DOHH2 (cell line): ENCODE results near the gene DYNC1I1.

ENCODE experiments used
- H3F3A ChIP-seq: fragments of 200-600 bp; sonication (generic), shearing (Covaris generic); 2 replicates; pipeline ENCODE4 v1.6.0; 2016; ENCODE audit warnings: antibody characterized with exemption, mild to moderate bottlenecking; ENCODE audit not compliant: control insufficient read depth, insufficient read depth
- H3K27ac ChIP-seq: fragments of 200-600 bp; sonication (generic); 2 replicates; pipeline ENCODE4 v1.5.1; 2014; ENCODE audit warnings: low read depth, mild to moderate bottlenecking, low read length, moderate library complexity
- H3K27me3 ChIP-seq: fragments of 200-600 bp; sonication (generic); 2 replicates; pipeline ENCODE4 v1.6.1; 2014; ENCODE audit warnings: mild to moderate bottlenecking, low read length, mixed read lengths; ENCODE audit not compliant: control insufficient read depth
- H3K36me3 ChIP-seq: fragments of 200-600 bp; sonication (generic); 2 replicates; pipeline ENCODE4 v1.6.1; 2014; ENCODE audit warnings: mild to moderate bottlenecking, low read length, moderate library complexity, mixed read lengths; ENCODE audit not compliant: control insufficient read depth
- H3K4me1 ChIP-seq: fragments of 200-600 bp; sonication (generic); 2 replicates; pipeline ENCODE4 v1.6.1; 2014; ENCODE audit warnings: mild to moderate bottlenecking, low read length, mixed read lengths; ENCODE audit not compliant: control insufficient read depth
- H3K4me2 ChIP-seq: fragments of 200-600 bp; sonication (generic); 2 replicates; pipeline ENCODE4 v1.6.0; 2014; ENCODE audit warnings: mild to moderate bottlenecking, low read length, moderate library complexity
- H3K4me3 ChIP-seq: fragments of 200-600 bp; sonication (generic); 2 replicates; pipeline ENCODE4 v1.5.1; 2014; ENCODE audit warnings: mild to moderate bottlenecking, low read length, mixed read lengths
- H3K79me2 ChIP-seq: fragments of 200-600 bp; sonication (generic); 2 replicates; pipeline ENCODE4 v1.6.1; 2014; ENCODE audit warnings: mild to moderate bottlenecking, low read length, mixed read lengths; ENCODE audit not compliant: control insufficient read depth
- H3K9me2 ChIP-seq: fragments of 200-600 bp; sonication (generic); replicated peaks from 2 replicates; pipeline ENCODE4 v1.6.1; 2014; ENCODE audit warnings: mild to moderate bottlenecking, low read length, mixed read lengths; ENCODE audit not compliant: control insufficient read depth
- H3K9me3 ChIP-seq: fragments of 200-600 bp; sonication (generic); 2 replicates; pipeline ENCODE4 v1.6.1; 2014; ENCODE audit warnings: antibody characterized with exemption, low read length, mixed read lengths; ENCODE audit not compliant: control insufficient read depth, insufficient read depth
- H4K20me1 ChIP-seq: fragments of 200-600 bp; sonication (generic); 2 replicates; pipeline ENCODE4 v1.6.0; 2014; ENCODE audit warnings: low read depth, mild to moderate bottlenecking, antibody characterized with exemption, low read length, moderate library complexity; ENCODE audit not compliant: control insufficient read depth, insufficient read depth
- EZH2phosphoT487 ChIP-seq: fragments of 200-600 bp; sonication (generic); IDR thresholded peaks from 2 replicates; pipeline ENCODE4 v1.6.1; 2017; ENCODE audit warnings: borderline replicate concordance, mild to moderate bottlenecking, antibody characterized with exemption, low read length, moderate library complexity, mixed read lengths
- TF ChIP-seq, protein P1 (sequence below): fragments of 200-600 bp; sonication (generic); IDR thresholded peaks from one replicate; pipeline ENCODE4 v1.5.1; 2014; ENCODE audit warnings: antibody characterized with exemption, mild to moderate bottlenecking, low read depth, low read length; ENCODE audit not compliant: poor library complexity, severe bottlenecking

DYNC1I1 gene

DNA sequence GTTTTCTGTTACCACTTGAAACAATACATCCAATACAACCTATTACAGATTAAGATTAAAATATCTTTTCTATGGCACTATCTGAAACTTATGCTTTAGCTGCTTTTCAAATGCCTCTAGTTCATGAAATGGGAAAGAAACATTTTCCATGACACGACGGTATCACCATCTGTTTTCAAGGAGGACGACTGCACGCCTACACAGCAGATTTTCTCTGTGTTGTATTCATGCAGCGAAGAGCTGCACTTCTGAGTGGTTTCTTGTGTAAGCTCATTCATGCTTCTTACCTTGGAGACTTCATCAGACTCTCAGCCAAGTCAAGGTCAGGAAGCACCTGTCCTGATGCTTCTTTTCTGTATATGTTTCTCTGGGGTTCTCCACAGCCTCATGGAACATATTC is 179.2 kb downstream of the DYNC1I1 start:
- Histone ChIP-seq H3K79me2 (no peaks in the 10 kb centered on the region), H3K4me3 (no peak overlapping the region), H3K36me3 (no peaks in the 10 kb centered on the region), H3K4me1 (no peaks in the 10 kb centered on the region), H3K9me2 (no peaks in the 10 kb centered on the region), H4K20me1 (no peaks in the 10 kb centered on the region), H3K27ac (no peak overlapping the region), H3K4me2 (no peak overlapping the region), H3K27me3 (no peaks in the 10 kb centered on the region), H3F3A (no peaks in the 10 kb centered on the region), H3K9me3 (no peaks in the 10 kb centered on the region)
- no peak for TF ChIP-seq EZH2phosphoT487
- TF ChIP-seq, protein P1, sequence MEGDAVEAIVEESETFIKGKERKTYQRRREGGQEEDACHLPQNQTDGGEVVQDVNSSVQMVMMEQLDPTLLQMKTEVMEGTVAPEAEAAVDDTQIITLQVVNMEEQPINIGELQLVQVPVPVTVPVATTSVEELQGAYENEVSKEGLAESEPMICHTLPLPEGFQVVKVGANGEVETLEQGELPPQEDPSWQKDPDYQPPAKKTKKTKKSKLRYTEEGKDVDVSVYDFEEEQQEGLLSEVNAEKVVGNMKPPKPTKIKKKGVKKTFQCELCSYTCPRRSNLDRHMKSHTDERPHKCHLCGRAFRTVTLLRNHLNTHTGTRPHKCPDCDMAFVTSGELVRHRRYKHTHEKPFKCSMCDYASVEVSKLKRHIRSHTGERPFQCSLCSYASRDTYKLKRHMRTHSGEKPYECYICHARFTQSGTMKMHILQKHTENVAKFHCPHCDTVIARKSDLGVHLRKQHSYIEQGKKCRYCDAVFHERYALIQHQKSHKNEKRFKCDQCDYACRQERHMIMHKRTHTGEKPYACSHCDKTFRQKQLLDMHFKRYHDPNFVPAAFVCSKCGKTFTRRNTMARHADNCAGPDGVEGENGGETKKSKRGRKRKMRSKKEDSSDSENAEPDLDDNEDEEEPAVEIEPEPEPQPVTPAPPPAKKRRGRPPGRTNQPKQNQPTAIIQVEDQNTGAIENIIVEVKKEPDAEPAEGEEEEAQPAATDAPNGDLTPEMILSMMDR, result no peak

DNA sequence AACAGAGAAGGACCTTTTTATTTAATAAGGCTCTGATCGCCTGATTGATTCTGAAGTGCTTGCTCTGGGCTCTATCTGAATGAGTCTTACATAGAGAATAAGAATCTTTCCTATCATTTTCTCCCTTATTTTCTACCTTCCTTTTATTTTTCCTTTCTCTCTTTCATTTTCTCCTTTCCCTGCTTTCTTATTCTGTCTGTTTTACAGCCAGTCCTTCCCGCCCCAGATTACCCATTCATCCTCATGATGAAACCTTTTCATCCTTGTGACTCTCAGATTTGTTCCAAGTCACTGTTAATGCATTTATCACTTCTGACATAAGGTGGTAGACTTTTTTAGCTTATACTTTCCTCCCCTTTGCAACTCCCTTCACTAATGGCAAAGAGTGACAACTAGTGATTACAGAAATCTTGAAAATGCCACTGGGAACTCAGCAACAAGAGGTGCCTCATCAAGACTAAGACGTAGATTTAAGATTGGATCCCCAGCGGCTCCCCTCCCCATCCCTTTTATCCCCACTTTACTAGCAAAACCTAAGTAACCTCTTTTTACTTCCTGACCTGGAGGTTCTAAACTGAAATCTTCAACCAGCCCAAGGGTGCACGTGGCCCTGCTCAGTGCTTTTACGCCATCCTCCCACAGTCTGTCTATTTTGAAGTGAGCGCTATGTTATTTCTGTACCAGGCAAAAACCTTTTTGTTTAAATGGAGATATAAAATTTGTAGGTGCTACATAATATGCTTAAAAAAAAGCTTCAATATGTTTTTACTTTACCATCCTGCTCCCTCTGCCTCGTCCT is 179.8 kb downstream of the DYNC1I1 start:
- H3F3A ChIP-seq, result no peaks in the 10 kb centered on the region
- no peak overlapping the region for H3K27ac ChIP-seq
- H3K79me2 ChIP-seq, result no peaks in the 10 kb centered on the region
- H3K36me3 ChIP-seq, result no peaks in the 10 kb centered on the region
- H3K9me3 ChIP-seq, result no peaks in the 10 kb centered on the region
- no peak overlapping the region for H3K4me3 ChIP-seq
- H4K20me1 ChIP-seq, result no peaks in the 10 kb centered on the region
- no peaks in the 10 kb centered on the region for H3K27me3 ChIP-seq
- TF ChIP-seq, protein P1, result no peak
- no peak for TF ChIP-seq EZH2phosphoT487
- no peaks in the 10 kb centered on the region for H3K4me1 ChIP-seq
- H3K4me2 ChIP-seq, result no peak overlapping the region
- H3K9me2 ChIP-seq, result no peaks in the 10 kb centered on the region

DNA sequence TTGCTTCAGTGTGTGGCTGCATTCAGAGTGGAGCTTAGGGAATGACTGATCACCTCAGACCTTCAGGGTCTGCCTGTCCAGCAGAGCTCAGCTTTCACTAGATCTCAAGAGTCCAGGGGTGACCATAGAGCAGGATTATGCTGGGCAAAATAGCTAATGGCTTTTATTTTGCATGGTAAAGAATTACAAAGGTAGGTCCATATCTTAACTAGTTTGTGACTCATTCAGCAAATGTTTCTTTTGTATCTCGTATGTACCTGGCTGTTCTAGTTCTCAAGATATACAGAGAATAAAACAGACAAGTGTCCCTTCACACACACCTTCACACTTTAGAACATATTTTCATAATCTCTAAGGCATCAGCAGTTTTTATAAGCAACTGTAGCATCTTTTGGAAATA is 180.5 kb downstream of the DYNC1I1 start:
- Histone ChIP-seq H3K79me2 (no peaks in the 10 kb centered on the region), H3K9me2 (no peaks in the 10 kb centered on the region)
- TF ChIP-seq, protein P1, result no peak
- TF ChIP-seq EZH2phosphoT487, result no peak

More for the DNA sequence above, 180.5 kb downstream of the DYNC1I1 start:
- H3K27me3 ChIP-seq, result no peaks in the 10 kb centered on the region
- H3K4me1 ChIP-seq, result no peaks in the 10 kb centered on the region
- H3K27ac ChIP-seq, result no peak overlapping the region
- no peaks in the 10 kb centered on the region for H3K9me3 ChIP-seq
- H3K36me3 ChIP-seq, result no peaks in the 10 kb centered on the region
- H4K20me1 ChIP-seq, result no peaks in the 10 kb centered on the region
- no peak overlapping the region for H3K4me3 ChIP-seq
- H3F3A ChIP-seq, result no peaks in the 10 kb centered on the region
- H3K4me2 ChIP-seq, result no peak overlapping the region
